Islet precursor cell (in vitro differentiated cells): ENCODE measurements around the gene SNAPC2.
A peak's percentile ranks its signal among the peaks of the same experiment; 100 is the strongest.

Experiments used
- DNase-seq: peaks from one replicate; pipeline ENCODE4 v3.0.0-alpha.2; 2018

The SNAPC2 gene

GRCh38 chr19:7888826-7889217, 31.3 kb upstream of the SNAPC2 start:
- peak; percentile 51 for DNase-seq

GRCh38 chr19:7893362-7894101, 26.6 kb upstream of the SNAPC2 start:
- DNase-seq, result peak; percentile 66

- peak; percentile 64 for DNase-seq
These were observed 25.4 kb upstream of the SNAPC2 start for GRCh38 chr19:7894612-7895309.

GRCh38 chr19:7895565-7895964, 24.6 kb upstream of the SNAPC2 start:
- no peak for DNase-seq

GRCh38 chr19:7897292-7897691, 22.8 kb upstream of the SNAPC2 start:
- no peak for DNase-seq

- DNase-seq, result no peak
These were observed 21.2 kb upstream of the SNAPC2 start for GRCh38 chr19:7898967-7899366.

GRCh38 chr19:7899751-7900378, 20.3 kb upstream of the SNAPC2 start:
- DNase-seq, result no peak

GRCh38 chr19:7900401-7900870, 19.7 kb upstream of the SNAPC2 start:
- no peak for DNase-seq

- no peak for DNase-seq
These were observed 19.2 kb upstream of the SNAPC2 start for GRCh38 chr19:7900931-7901330.

GRCh38 chr19:7901337-7901736, 18.8 kb upstream of the SNAPC2 start:
- no peak for DNase-seq

- no peak for DNase-seq
These were observed 17.3 kb upstream of the SNAPC2 start for GRCh38 chr19:7902796-7903243.

GRCh38 chr19:7903244-7904073, 16.7 kb upstream of the SNAPC2 start, which contains the start of gene MAP2K7:
MAP2K7 (plus strand) TSS chr19:7903877; CDS start chr19:7903945, 68 bp downstream.
- peak; percentile 99 for DNase-seq

- no peak for DNase-seq
These were observed 15.8 kb upstream of the SNAPC2 start for GRCh38 chr19:7904074-7905020.

GRCh38 chr19:7905268-7905667, 14.9 kb upstream of the SNAPC2 start:
- DNase-seq, result no peak

GRCh38 chr19:7905859-7906258, 14.3 kb upstream of the SNAPC2 start:
- DNase-seq, result no peak

- DNase-seq, result no peak
These were observed 13.0 kb upstream of the SNAPC2 start for GRCh38 chr19:7907122-7907521.

- no peak for DNase-seq
These were observed 12.6 kb upstream of the SNAPC2 start for GRCh38 chr19:7907544-7907943.

- DNase-seq, result no peak
These were observed 11.9 kb upstream of the SNAPC2 start for GRCh38 chr19:7908078-7908699.

- DNase-seq, result no peak
These were observed 11.2 kb upstream of the SNAPC2 start for GRCh38 chr19:7908742-7909461.

- no peak for DNase-seq
These were observed 10.6 kb upstream of the SNAPC2 start for GRCh38 chr19:7909471-7910067.
